A549 (cell line): ENCODE measurements around the gene RPS6KA2. TPM values are rescaled to one million over a fixed set of nuclear protein-coding genes. Genes with fewer than 3 reads are reported as not detected.

Source experiments
- ATAC-seq, 2 experiments: fragments of 200-7000 bp in 1 of 2; fragments of >200 bp in 1 of 2; cut with Nextera tagmentation in 1 of 2; cut with Tn5 transposase in 1 of 2; 3 replicates each; pipeline versions ENCODE4 v1.8.0 to v1.9.1; 2018 to 2020; ENCODE audit warnings: mild to moderate bottlenecking in 1 of 2, moderate library complexity in 1 of 2
- CTCF ChIA-PET: fragments of 300-600 bp; sonication (Branson Sonifier 250); formaldehyde crosslinking; extraction: SDS; loops from one replicate; lab custom pipeline; 2021; ENCODE audit warnings: antibody characterized with exemption, inconsistent platforms; lab: Yijun Ruan, JAX
- POLR2A ChIA-PET: fragments of 350-600 bp; formaldehyde crosslinking; extraction: SDS; loops from one replicate; lab custom pipeline; 2021; ENCODE audit warnings: antibody characterized with exemption, inconsistent platforms; lab: Yijun Ruan, JAX
- DNase-seq, 2 experiments: peaks; one replicate each; pipeline versions ENCODE4 v3.0.0 to v3.0.0-alpha.2; 2011 to 2016; ENCODE audit warnings: low read depth in 1 of 2, low spot score in 1 of 2
- FAIRE-seq: peaks from 2 replicates; lab custom pipeline; 2011; peaks lifted over from hg19 to GRCh38; lab: Jason Lieb, UNC
- H3K27ac ChIP-seq, 2 experiments: fragments of >200 bp; sonication (Bioruptor Twin); formaldehyde crosslinking; 3 replicates each; pipeline ENCODE4 v1.5.1; 2016 to 2017
- H3K4me1 ChIP-seq: fragments of >200 bp; sonication (Bioruptor Twin); formaldehyde crosslinking; 3 replicates; pipeline ENCODE4 v1.6.1; 2016
- H3K4me2 ChIP-seq: fragments of >200 bp; sonication (Bioruptor Twin); formaldehyde crosslinking; 3 replicates; pipeline ENCODE4 v1.6.1; 2016
- H3K4me3 ChIP-seq: fragments of >200 bp; sonication (Bioruptor Twin); formaldehyde crosslinking; 3 replicates; pipeline ENCODE4 v1.5.1; 2016
- H3K9me3 ChIP-seq: fragments of >200 bp; sonication (Bioruptor Twin); formaldehyde crosslinking; 3 replicates; pipeline ENCODE4 v1.6.1; 2016
- CBX2 ChIP-seq: fragments of 200-600 bp; sonication (generic); IDR thresholded peaks from 2 replicates; pipeline ENCODE4 v1.6.1; 2016; ENCODE audit warnings: low read depth, mild to moderate bottlenecking, borderline replicate concordance
- CBX8 ChIP-seq: fragments of 200-600 bp; sonication (generic); IDR thresholded peaks from 2 replicates; pipeline ENCODE4 v1.6.1; 2016
- FOSL2 ChIP-seq, 2 experiments: fragments of 450-650 bp in 1 of 2; fragments of >200 bp in 1 of 2; sonication (Bioruptor Twin) in 1 of 2; formaldehyde crosslinking; IDR thresholded peaks; 2 replicates each; pipeline versions ENCODE4 v1.5.0 to v1.6.1; 2016 to 2020; ENCODE audit warnings: mild to moderate bottlenecking in 1 of 2, moderate library complexity in 1 of 2
- JUNB ChIP-seq: fragments of >200 bp; sonication (Bioruptor Twin); formaldehyde crosslinking; IDR thresholded peaks from 2 replicates; pipeline ENCODE4 v1.6.1; 2016
- KDM1A ChIP-seq: fragments of 200-600 bp; sonication (generic); IDR thresholded peaks from 2 replicates; pipeline ENCODE4 v1.6.1; 2016; ENCODE audit warnings: low read depth, mild to moderate bottlenecking
- KDM5A ChIP-seq: fragments of 200-600 bp; sonication (generic); IDR thresholded peaks from 2 replicates; pipeline ENCODE4 v1.6.1; 2016; ENCODE audit warnings: antibody characterized with exemption, mild to moderate bottlenecking
- MAFK ChIP-seq: fragments of 450-650 bp; IDR thresholded peaks from 2 replicates; pipeline ENCODE4 v1.6.1; 2014; ENCODE audit not compliant: partially characterized antibody
- NFE2L2 ChIP-seq: fragments of 150-350 bp; conservative IDR thresholded peaks from 2 replicates; pipeline ENCODE4 v1.6.1; 2014; ENCODE audit warnings: low read length
- NPAS2 ChIP-seq: fragments of 250-450 bp; sonication (Bioruptor Pico); IDR thresholded peaks from 2 replicates; pipeline ENCODE4 v1.8.0; 2022; ENCODE audit warnings: mild to moderate bottlenecking, moderate library complexity, borderline replicate concordance
- RCOR1 ChIP-seq: fragments of 150-350 bp; IDR thresholded peaks from 2 replicates; pipeline ENCODE4 v1.6.1; 2014; ENCODE audit warnings: antibody characterized with exemption, low read length, low read depth
- RFX5 ChIP-seq: fragments of 450-650 bp; IDR thresholded peaks from 2 replicates; pipeline ENCODE4 v1.7.1; 2014; ENCODE audit warnings: antibody characterized with exemption, mild to moderate bottlenecking, moderate library complexity
- USF2 ChIP-seq: fragments of 450-650 bp; IDR thresholded peaks from 2 replicates; pipeline ENCODE4 v1.6.1; 2014; ENCODE audit warnings: antibody characterized with exemption
- ZC3H11A ChIP-seq: fragments of 450-650 bp; IDR thresholded peaks from 2 replicates; pipeline ENCODE4 v1.6.1; 2014; ENCODE audit warnings: antibody characterized with exemption, mild to moderate bottlenecking
- WGBS: methylation state at CpG from one replicate; pipeline ENCODE4 v1.1.6; 2017; ENCODE audit errors: missing lambda C conversion rate; 5-methylcytosine and 5-hydroxymethylcytosine counted together
- polyA plus RNA-seq, 4 experiments: library from polyadenylated mRNA; depleted of rRNA in 3 of 4; stranded (reverse); fragments of >200 nt; fragmentation: RNase III in 1 of 4; extraction: RNeasy Plus Mini Kit Qiagen cat#74134 plus additional on column Dnase treatment in 1 of 4; gene quantifications; 2 replicates in 3 of 4; 3 replicates in 1 of 4; pipeline ENCODE4 v1.2.3, GENCODE V29; 2011 to 2017
- TF ChIP-seq, protein P1 (sequence below): IDR thresholded peaks from 2 replicates; pipeline ENCODE4 v1.6.1; 2012

The RPS6KA2 gene
- polyA plus RNA-seq, 2 of the 4 experiments (the other 2 are of a cell fraction), result 0.19 TPM; not detected in 1

- FAIRE-seq (no peak), DNase-seq (no peak), ATAC-seq (no peak)
- Histone ChIP-seq H3K9me3 (no peaks in the 10 kb centered on the region), H3K27ac (no peak overlapping the region), H3K4me3 (no peak overlapping the region), H3K4me1 (no peaks in the 10 kb centered on the region), H3K4me2 (no peak overlapping the region)
- WGBS, result 26% methylated on average over 8 of the region's 9 CpGs
- POLR2A ChIA-PET, result no interaction called here
- CTCF ChIA-PET, result no interaction called here
- TF ChIP-seq CBX8 (no peak), RCOR1 (no peak), NPAS2 (CRISPR knock-in tag) (no peak), USF2 (no peak), RFX5 (no peak), JUNB (no peak), NFE2L2 (no peak)
Observed at GRCh38 chr6:166494101-166494441, 133.0 kb downstream of the RPS6KA2 start.

DNA sequence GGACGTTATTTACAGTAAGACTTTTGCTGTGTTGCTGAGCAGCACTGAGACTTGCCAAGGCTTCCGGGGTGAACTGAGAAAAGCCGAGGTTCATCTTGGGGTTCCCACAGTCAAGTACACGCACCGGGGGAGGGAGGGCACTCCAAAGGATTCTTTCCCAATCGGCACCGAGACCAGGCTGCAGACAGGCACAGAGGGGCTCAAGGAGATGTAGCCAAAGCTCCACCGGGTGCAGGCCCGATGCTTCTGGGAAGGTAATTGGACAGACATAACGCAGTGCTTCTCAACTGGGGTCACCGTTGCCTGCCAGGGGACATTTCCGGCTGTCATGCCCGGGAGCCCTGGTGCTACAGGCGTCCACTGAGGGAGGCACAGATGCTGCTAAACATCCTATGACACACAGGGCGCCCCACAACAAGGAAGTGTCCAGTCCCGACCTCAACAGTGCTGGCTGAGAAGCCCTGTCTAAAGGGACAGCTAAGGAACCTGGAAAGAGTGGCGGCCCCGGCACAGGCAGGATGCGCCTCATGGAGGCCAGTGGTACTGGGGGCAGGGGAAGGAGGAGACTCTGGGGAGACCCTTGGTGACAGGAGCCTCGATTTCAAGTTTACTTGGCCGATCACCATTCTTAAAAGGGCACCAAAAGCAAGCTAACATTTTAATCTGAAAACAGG, 133.5 kb downstream of the RPS6KA2 start:
- no peak overlapping the region for H3K4me3 ChIP-seq
- POLR2A ChIA-PET, result no interaction called here
- ATAC-seq, result no peak
- H3K9me3 ChIP-seq, result no peaks in the 10 kb centered on the region
- FAIRE-seq, result no peak
- H3K27ac ChIP-seq, result no peak overlapping the region
- TF ChIP-seq FOSL2 (IDR thresholded peaks at IDR 0.05) (no peak), FOSL2 (CRISPR knock-in tag; IDR thresholded peaks at IDR 0.05) (no peak), RFX5 (no peak), MAFK (no peak), USF2 (no peak)
- 51% methylated on average over 15 of the region's 21 CpGs for WGBS
- no peak for DNase-seq
- CTCF ChIA-PET, result no interaction called here
- H3K4me1 ChIP-seq, result no peaks in the 10 kb centered on the region
- H3K4me2 ChIP-seq, result no peak overlapping the region

GRCh38 chr6:166492092-166492741, 134.8 kb downstream of the RPS6KA2 start:
- CTCF ChIA-PET, result interaction anchor here (0.6 kb wide), 1 partner anchor 54 kb away, joined by 3 read pairs; no protein-coding TSS in a partner anchor
- no peak overlapping the region for H3K27ac ChIP-seq
- H3K4me1 ChIP-seq, result no peaks in the 10 kb centered on the region
- 51% methylated on average over 5 of the region's 5 CpGs for WGBS
- no peak for FAIRE-seq
- no peak for TF ChIP-seq ZC3H11A
- TF ChIP-seq, protein P1, sequence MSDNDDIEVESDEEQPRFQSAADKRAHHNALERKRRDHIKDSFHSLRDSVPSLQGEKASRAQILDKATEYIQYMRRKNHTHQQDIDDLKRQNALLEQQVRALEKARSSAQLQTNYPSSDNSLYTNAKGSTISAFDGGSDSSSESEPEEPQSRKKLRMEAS, result no peak
- POLR2A ChIA-PET, result interaction anchor here (0.5 kb wide), 1 partner anchor 176 kb away, joined by 3 read pairs; no protein-coding TSS in a partner anchor
- H3K9me3 ChIP-seq, result no peaks in the 10 kb centered on the region
- ATAC-seq, result no peak
- H3K4me3 ChIP-seq, result no peak overlapping the region
- no peak overlapping the region for H3K4me2 ChIP-seq
- no peak for DNase-seq

DNA sequence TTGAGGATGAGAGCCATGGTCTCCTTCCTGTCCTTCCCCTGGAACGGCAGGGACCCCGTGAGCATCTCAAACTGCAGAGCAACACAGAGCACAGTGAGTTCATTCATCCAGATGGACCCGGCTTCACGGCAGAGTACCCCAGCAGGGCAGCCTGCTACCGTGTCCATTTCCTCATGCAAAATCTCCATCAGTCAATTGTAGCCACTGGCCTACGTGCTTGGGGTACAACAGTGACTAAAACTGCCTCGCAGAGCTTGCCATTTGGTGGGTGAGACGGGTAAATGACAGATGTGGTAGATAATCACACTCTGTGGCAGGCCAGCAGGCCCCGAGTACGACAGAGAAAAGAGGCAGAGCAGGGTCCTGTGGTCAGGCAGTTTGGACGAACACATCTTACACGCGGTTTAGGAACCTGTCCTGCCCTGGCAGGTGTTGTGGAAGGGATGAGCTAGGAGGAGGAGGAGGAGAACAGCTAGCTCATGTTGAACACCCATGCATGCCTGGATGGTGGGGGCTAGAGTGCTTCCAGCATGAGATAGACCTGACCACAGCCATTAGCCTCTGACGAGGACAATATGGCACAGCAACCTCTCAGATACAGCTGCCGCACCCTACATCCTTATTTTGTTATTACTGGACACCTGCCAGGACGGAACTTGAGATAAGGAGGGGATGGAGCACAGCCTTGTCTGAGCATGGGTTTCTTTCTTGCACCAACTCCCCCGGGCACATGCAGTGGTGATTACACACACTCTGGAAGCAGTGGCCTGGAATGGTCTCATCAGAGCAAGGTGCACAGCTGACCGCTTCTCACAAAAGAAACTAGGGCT, 136.2 kb downstream of the RPS6KA2 start:
- no peak for FAIRE-seq

More for the DNA sequence above, 136.2 kb downstream of the RPS6KA2 start:
- Histone ChIP-seq H3K4me3 (no peak overlapping the region), H3K4me2 (no peak overlapping the region), H3K9me3 (no peaks in the 10 kb centered on the region), H3K27ac (no peak overlapping the region), H3K4me1 (no peaks in the 10 kb centered on the region)
- POLR2A ChIA-PET, result no interaction called here
- no peak for TF ChIP-seq KDM5A
- no peak for TF ChIP-seq CBX2
- no peak for TF ChIP-seq KDM1A
- DNase-seq (no peak), ATAC-seq (no peak)
- CTCF ChIA-PET, result no interaction called here
- 41% methylated on average over 14 of the region's 18 CpGs for WGBS
